Measurements from ENCODE around the gene SH3GL1.

Gene SH3GL1, protein sequence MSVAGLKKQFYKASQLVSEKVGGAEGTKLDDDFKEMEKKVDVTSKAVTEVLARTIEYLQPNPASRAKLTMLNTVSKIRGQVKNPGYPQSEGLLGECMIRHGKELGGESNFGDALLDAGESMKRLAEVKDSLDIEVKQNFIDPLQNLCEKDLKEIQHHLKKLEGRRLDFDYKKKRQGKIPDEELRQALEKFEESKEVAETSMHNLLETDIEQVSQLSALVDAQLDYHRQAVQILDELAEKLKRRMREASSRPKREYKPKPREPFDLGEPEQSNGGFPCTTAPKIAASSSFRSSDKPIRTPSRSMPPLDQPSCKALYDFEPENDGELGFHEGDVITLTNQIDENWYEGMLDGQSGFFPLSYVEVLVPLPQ

DNA sequence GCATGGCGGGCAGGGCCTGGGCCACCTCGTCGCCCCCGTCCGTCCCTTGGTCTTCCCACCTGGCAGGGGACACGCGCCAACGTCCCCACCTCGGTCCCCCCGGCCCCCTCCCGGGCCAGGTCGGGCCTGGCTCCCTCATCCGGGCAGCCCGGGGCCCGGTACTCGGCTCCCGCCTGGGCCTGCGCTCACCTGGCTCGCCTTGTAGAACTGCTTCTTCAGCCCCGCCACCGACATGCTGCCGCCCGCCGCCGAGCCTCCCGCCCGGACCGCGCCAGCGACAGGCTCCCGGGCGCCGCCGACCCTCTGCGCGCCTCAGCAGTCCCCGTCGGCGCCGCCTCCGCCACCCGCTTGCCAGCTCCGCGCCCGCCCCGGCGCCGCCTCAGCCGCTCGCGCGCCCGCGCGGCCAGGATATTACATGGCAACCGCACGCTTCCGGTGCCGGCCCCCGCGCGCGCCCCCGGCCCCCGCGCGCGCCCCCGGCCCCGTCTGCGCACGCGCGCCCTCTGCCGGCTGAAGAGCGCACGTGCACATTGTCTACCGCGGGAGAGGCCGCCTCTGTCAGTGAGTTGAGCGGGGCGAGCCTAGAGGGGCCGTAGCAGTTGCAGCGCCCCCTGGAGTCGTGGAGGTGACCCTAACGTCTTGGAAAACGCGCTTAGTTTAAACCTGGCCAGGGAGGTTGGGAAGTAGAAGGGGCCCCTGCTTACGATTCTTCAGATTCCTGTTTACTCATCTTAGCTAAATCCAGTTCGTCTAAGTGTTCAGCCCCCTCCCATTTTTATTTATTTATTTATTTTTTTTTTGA, at the start of gene SH3GL1:
SH3GL1 (minus strand) TSS at position 413 of the 802 bp plus-strand sequence; CDS start at position 234, 179 bp downstream.
- DNase-seq, result peak; percentile 84

DNA sequence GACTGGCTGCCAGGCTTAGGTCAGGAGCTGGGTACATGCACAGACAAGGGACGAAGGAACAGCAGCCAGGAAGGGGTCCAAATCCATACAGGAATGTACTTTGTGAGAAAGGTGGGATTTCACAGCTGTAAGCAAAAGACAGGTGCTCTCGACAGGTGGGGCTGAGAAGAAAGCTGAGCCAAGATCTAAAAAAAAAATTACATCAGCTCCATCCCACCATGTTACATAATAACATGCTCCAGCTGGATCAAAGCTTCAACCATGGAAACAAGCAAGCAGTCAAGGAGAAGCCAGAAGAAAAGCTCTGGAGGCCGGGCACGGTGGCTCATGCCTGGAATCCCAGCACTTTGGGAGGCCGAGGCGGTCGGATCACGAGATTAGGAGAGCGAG, 49.3 kb upstream of the SH3GL1 start:
- no peak for DNase-seq

DNA sequence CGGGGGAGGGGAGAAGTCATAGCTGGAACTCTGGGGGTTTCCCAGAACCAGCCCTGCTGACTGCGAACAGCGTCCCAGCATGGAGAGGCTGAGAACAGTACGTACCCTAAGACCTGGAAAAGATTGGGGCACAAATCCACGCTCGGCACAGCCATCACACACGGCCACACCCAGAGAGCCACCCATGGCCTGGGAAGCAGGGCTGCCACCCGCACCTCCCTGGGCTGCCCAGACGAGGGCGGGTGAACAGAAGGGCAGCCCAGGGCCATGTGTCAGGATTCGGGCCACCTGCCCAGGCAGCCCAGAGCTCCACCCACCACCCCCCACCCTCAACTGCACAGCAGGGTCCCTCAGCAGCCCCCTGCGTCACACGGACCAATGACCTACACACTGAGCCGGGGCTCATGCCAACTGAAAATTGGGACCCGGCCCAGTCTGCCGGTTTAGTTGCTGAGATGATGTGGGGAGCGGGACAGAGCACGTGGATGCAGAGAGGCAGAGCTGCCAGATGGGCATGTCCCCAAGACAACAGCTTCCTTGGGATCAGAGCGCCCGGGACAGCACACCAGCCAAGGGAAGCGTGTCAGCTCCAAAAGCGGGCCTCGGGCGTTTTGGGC, 48.8 kb upstream of the SH3GL1 start:
- no peak for DNase-seq

DNA sequence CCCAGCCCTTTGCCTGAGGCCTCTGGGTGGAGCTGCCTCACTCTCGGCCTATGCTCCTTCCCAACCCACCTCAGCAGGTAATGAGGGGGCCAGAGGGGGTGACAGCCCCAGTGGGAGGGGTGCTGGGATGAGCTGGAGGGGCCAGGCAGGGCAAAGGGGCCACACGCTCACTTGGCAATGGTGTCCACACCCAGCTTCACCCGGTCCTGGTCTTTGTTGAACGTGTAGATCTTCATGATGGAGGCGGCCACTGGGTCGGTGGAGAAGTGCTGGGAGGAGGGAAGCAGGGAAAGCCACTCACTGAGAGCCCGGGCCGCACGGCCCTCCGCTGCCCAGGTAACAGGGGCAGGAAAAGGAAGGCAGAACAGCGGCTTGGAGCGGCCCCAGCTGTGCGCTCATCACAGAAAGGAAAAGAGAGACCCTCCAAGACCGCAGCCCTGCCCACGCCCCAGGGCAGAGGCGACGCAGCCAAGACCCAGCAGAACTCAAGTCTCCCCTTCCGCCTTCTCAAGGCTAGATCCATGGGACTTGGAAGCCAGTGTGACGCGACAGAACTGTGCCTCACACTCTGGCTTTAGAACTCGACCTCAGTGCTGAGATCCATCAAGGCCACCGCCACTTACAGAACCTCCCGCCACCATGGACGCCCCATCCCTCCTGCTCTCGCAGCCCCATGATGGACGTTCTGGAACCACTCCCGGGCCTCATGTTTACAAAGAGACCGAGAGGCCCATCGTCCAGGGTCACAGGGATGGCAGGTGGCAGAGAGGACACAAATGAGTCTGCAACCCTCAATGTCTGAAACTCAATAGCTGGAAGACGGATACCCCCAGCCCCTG, 48.0 kb upstream of the SH3GL1 start:
- DNase-seq, result no peak

DNA sequence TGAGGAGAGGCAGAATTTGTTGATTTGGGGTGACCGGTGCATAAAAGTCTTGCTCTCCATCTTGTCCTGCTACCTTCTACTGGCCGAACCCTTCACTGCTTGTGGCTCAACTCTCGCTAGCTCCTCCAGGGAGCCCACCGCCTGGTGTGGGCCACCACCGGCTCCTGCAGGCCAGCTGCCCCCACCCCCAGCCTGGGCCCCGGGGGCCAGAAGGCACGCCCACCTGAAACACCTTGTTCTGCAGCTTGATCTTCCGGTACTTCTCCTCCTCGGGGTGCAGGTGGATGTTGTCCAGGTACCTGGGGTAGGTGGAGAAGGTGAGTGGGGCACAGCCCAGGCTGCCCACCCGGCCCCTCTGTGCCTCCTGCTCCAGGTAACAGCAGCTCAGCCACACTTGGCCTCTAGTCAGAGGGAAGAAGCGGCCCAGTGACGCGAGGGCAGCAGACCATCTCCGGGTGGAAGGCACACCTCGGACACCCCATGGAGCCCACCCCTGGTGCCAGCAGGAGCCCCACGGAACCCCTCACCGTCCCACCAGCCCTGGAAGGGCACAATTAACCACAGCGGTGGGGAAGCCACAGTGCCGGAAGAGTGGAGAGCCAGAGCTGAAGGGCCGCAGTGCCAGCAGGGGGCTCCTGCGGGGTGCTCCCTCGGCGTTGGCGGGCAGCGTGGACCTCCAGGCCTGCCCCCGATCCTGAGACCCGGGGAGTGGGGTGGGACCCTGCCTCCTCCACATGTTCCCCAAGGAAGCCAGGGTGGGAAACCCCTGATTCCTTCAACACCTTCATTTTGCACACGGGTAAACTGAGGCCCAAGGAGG, 47.2 kb upstream of the SH3GL1 start:
- no peak for DNase-seq

DNA sequence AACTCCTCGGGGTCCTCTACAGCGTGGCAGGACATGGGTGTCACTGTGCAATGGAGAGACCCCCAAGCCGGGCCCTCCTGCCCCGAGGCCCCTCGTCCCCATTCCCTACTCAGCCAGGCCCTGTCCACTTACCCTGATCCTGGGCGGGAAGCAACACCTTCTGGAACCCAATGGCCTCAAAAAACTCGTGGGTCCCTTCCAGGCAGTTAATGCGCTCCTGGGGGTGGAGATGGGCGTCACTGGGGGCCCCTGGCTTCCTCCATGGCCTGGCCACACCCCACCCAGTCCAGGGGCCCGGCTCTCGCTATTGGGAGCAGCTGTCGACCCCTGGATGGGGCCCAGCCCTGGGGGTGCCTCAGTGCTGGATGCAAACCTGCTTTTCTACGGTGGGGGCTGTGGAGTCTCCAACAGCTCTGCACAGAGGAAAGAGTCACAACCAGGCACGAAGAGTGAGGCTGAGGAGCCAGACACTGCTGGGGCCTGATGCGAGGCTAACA, 46.4 kb upstream of the SH3GL1 start:
- no peak for DNase-seq

DNA sequence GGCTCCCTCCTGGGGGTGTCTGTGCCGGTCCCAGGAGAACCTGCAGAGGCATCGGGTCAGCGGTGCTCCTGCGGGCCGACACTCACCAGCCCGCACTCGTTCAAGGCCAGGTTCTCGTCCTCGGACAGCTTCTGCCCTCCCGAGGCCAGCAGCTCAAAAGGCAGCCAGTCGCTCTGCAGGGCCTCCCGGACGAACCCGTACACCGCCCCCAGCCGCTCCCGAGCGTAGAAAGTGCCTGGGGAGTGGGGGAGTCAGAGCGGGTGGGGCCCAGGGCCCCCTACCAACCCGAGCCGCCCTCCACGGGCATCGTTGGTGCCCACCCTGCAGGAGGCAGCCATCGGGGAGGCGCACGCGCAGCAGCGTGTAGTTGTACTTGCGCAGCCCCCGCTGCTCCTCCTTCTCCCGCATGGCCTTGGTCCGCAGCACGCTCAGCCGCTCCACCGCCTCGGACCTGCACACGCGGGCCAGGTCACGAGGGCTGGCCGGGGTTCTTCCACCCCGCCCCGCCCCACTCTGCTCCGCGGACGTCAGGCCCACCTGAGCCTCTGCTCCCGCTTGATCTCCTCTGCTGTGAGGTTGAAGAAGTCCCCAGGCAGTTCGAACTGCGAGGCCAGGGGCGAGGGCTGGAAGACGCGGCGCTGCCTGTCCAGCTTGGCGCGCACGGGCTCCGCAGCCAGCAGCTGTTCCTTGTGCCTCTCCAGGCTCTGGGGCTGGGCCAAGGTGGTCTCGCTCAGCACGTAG, 45.8 kb upstream of the SH3GL1 start:
- no peak for DNase-seq

DNA sequence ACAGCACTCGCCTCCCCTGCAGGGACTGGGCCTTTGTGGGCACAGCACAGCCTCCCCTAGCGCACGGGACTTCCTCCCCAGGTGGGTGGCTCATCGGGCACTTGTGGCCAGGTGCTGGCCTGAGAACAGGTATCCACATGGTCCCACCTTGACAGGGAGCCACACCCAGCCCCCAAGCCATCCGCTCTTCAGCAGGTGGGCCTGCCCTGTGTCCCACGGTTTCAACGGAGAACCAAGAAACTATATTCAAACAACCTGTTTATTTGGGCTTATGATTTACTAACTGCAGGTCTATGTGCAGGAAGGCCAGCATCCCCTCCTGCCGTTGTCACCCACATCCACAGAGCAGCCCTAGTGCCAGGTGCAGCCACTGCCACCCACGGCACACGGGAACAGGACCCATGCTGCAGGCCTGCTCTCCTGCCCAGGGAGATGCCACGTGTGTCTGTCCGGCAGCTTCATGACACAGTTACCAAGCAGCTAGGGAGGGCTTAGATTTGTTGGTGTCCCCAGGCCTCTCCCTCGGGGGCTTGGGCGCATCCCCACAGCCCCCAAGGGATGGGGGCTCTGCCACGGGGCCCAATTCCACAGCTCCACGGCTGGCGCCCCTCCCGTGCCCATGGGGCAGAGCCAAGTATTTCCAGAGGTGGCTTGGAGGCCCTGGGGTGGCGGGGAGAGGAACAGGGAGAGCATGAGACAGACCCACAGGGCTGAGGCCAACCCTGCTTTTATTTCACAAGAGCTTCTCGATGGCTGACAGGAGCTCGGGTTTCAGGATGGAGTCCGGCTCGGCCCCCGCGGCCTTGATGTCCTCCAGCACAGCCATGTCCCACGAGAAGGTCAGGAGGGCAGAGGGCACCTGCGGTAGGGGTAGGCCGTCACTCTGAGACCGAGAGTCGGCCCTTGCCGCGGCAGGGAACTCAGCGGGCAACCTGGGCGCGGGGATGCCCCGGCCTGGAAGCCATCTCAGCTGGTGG, 44.7 kb upstream of the SH3GL1 start:
- no peak for DNase-seq

DNA sequence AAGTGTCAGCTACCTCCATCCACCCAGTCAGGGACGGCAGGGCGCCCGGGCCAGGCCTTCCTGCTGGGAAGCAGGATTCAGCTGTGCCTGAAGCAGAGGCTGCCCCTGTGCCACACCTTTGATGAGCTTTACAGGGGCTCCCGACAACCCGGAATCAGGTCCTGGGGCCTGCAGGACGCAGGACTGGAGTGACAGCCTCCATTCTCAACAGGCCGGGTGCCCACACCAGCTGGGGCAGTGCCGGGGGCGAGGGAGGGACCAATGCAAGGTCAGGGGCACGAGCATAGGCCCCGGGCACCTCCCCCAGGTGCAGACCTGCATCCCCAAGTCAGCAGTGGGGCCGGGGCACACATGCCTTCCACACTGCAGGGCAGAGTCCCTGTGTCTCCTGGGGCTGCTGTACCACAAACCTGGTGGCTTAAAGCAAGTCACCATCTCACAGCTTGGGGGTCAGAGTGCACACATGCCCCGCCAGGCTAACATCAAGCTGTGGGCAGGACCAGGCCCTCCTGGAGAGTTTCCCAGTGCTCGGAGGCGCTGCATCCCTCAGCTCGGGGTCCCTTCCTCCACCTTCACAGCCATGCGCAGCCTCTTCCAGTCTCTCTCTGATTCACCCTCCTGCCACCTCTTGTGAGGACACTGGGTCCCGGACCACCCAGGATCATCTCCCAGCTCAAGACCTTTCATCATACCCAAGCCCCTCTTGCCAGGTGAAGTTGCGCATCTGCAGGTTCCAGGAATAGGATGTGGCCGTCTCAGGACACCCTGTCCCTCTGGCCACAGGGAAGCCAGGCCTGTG, 43.8 kb upstream of the SH3GL1 start:
- no peak for DNase-seq

DNA sequence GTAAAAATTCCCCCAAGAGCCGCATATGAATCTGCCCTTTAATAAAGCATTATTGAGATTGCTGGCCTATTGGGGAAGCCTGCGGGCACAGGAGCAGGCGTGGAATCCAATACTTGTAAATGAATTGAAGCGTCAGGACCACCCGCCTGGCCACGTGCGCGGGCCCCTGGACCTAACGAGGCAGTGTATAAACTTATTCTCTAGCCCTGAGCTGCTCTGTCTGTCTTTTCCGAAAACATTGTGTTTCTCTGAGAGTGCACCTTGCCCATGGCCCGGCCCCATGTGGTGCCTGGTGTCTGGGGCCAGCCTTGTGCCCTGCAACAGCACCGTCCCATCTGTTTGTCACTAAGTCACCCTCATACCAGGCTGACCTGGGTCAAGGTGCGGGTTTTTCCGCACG, 42.8 kb upstream of the SH3GL1 start:
- no peak for DNase-seq

DNA sequence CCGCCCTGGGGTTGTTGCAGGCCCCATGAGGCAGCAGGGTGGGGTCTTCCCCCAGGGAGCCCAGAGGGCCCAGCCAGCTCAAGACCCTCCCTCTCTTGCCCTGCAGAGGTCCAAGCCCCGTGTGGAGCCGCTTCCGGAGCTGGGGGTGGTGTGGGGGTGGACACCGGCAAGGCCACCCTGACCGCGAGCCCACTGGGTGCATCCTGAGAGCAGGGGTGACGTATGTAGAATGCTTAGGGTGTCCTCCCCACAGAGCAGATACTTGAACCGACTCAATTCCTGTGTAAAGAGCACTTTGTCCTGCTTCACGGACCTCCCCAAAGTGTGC, 42.4 kb upstream of the SH3GL1 start:
- no peak for DNase-seq

DNA sequence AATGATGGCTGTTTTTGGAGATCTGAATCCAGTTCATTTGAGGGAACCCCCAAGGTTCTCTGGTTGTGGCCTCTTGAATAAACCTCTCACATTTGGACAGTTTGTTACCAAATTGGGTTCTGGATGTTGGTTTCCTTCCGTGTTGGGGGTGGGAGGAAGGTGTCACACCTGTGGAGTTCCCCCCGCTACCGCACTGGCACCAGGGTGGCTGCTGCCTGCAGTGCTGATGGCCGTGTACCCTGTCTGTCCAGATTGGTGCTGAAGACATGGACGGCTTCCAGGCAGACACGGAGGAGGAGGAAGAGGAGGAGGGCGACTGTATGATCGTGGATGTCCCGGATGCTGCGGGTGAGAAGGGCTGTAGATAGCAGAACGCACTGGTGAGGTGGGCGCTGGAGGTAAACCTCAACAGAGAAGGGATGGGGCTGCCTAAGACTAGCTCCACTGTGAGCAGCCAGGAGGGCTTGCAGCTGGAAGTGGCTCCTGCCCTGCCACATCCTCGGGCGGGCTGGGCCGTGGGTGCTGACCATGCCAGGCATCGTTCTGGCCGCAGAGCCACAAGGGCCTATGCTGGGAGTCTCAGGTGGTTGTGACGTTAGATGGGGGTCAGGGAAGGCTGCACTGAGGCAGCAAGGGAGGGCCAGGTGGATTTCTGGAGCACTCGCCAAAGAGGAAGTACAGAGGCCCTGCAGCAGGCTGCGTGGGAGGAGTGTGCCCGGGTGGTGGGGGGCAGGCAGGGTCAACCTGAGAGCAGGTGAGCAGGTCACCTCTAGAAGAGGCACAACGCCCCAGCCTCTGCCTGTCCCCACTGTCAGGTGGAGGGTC, 41.9 kb upstream of the SH3GL1 start:
- DNase-seq, result no peak

DNA sequence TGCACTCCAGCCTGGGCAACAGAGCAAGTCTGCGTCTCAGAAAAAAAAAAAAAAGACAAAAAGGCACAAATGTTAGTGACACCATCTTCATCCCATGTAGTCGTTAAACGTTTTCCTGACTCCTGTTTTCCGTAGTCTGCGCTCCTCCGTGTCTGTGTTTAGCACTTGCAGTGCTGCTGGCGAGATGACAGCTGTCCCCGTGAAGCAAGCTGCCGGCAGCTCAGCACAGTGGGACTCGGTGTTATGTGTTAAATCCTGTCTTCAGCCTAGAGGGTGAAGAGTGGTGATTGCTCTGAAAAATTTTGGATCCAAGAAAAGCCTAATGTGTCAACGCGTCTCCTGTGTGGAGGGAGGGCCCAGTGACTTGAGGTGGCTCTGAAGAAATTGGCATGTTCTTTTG, 38.9 kb upstream of the SH3GL1 start:
- DNase-seq, result no peak

DNA sequence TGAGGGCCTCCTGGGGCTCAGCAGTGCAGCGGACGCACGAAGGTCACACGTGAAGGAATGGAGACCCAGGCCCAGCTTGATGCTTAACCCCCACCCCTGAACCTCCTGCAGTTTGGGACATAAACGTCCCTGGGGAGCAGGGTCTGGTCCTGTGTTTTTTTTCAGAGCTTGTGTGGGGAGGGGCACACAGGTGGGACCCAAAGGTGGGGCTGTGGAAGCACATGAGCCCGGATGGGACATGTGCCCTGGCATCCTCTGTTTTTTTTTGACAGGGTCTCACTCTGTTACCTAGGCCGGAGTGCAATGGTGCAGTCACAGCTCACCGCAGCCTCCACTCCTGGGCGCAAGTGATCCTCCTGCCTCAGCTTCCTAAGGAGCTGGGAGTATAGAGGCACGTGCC, 36.8 kb upstream of the SH3GL1 start:
- no peak for DNase-seq

DNA sequence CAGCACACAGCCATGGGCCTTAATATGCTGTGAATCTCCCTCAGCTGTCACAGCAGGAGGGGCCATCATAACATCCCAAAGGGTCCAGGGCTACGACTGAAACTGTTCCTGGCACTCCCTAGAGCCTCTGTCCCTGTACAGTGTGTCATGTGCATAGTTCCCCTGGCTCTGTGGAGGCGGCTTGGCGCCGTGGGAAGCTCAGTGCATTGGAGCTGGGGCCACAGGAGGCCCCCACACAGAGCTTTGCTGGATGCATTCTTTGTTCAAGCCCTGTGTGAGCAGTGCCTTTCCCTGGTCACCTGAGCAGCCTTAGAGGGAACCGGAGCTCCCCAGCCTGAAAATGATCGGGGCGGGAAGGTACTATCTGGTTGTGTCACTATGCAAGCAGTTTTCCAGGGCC, 35.9 kb upstream of the SH3GL1 start:
- no peak for DNase-seq

DNA sequence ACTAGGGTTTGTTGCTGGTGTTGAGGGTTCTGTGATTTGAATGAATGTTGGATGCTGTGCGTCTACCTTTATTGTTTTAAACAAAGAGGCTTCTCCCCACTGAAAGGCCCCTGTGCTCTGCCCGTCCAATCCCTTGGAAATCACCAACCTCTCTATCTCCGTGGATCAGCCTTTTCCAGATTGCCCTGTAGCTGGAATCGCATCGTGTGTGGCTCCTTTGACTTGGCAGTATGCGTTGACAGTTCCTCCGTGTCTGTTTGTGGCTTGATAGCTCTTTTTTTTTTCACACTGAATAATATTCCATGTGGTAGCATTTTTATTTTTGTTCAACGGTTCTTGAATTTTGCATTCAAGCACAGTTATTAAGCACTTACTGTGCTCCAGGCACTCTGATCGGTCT, 34.0 kb upstream of the SH3GL1 start:
- no peak for DNase-seq

DNA sequence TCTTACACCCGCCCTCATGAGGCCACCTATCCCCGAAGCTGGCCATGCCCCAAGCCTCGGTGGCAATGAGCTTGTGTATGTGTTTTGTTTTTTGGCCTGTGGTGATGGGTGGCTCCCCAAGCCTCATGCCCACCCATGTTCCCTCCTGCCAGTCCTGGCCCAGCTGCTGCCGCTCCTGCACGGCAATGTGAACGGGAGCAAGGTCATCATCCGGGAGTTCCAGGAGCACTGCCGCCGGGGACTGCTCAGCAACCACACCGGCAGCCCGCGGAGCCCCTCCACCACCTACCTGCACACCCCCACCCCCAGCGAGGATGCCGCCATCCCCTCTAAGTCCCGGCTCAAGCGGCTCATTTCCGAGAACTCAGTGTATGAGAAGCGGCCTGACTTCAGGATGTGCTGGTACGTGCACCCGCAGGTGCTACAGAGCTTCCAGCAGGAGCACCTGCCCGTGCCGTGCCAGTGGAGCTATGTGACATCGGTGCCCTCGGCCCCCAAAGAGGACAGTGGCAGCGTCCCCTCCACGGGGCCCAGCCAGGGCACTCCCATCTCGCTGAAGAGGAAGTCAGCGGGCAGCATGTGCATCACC, 32.7 kb upstream of the SH3GL1 start:
- no peak for DNase-seq
